Neural progenitor cell (in vitro differentiated cells): ENCODE results near the gene NOTCH3. TPM values are rescaled to one million over a fixed set of nuclear protein-coding genes. Genes with fewer than 3 reads are reported as not detected.

ENCODE experiments used
- DNase-seq: peaks from one replicate; pipeline ENCODE4 v3.0.0-alpha.2; 2016; ENCODE audit warnings: low spot score
- H2AFZ ChIP-seq: fragments of 200-600 bp; sonication (generic); replicated peaks from 2 replicates; pipeline ENCODE4 v1.6.1; 2016; ENCODE audit warnings: antibody characterized with exemption
- H3F3A ChIP-seq: fragments of 200-600 bp; sonication (generic); 2 replicates; pipeline ENCODE4 v1.6.1; 2016; ENCODE audit warnings: antibody characterized with exemption, low read depth
- H3K27ac ChIP-seq: fragments of 200-600 bp; sonication (generic); 2 replicates; pipeline ENCODE4 v1.5.1; 2016; ENCODE audit warnings: mild to moderate bottlenecking
- H3K27me3 ChIP-seq: fragments of 200-600 bp; sonication (generic); 2 replicates; pipeline ENCODE4 v1.6.1; 2016; ENCODE audit warnings: mild to moderate bottlenecking, moderate library complexity
- H3K36me3 ChIP-seq: fragments of 200-600 bp; sonication (generic); 2 replicates; pipeline ENCODE4 v1.5.1; 2016
- H3K4me1 ChIP-seq: fragments of 200-600 bp; sonication (generic); 2 replicates; pipeline ENCODE4 v1.6.1; 2016; ENCODE audit warnings: mixed run types
- H3K4me2 ChIP-seq: fragments of 200-600 bp; sonication (generic); 2 replicates; pipeline ENCODE4 v1.6.1; 2016
- H3K4me3 ChIP-seq: fragments of 200-600 bp; sonication (generic); 2 replicates; pipeline ENCODE4 v1.5.1; 2016
- H3K79me2 ChIP-seq: fragments of 200-600 bp; sonication (generic); 2 replicates; pipeline ENCODE4 v1.6.1; 2016; ENCODE audit warnings: low read depth
- H3K9ac ChIP-seq: fragments of 200-600 bp; sonication (generic); 2 replicates; pipeline ENCODE4 v1.6.1; 2016
- H3K9me3 ChIP-seq: fragments of 200-600 bp; sonication (generic); 2 replicates; pipeline ENCODE4 v1.5.1; 2016; ENCODE audit warnings: low read depth
- H4K20me1 ChIP-seq: fragments of 200-600 bp; sonication (generic); 2 replicates; pipeline ENCODE4 v1.6.1; 2016; ENCODE audit warnings: low read depth
- H3K27ac Mint-ChIP-seq: 3 replicates; pipeline ENCODE4 v1.8.0; 2021; ENCODE audit warnings: mixed read lengths
- H3K27me3 Mint-ChIP-seq: 2 replicates; pipeline ENCODE4 v1.8.0; 2022; ENCODE audit warnings: low read depth, mild to moderate bottlenecking, inconsistent platforms, moderate library complexity, mixed read lengths; ENCODE audit not compliant: insufficient read depth
- H3K36me3 Mint-ChIP-seq: 3 replicates; pipeline ENCODE4 v1.8.0; 2021; ENCODE audit warnings: mixed read lengths
- H3K4me1 Mint-ChIP-seq: 3 replicates; pipeline ENCODE4 v1.8.0; 2021; ENCODE audit warnings: mixed read lengths
- H3K4me3 Mint-ChIP-seq: 3 replicates; pipeline ENCODE4 v1.8.0; 2021; ENCODE audit warnings: mild to moderate bottlenecking, moderate library complexity, mixed read lengths
- H3K9me3 Mint-ChIP-seq: 3 replicates; pipeline ENCODE4 v1.8.0; 2020; ENCODE audit warnings: mixed read lengths
- CTCF ChIP-seq: fragments of 200-600 bp; sonication (generic); IDR thresholded peaks from 2 replicates; pipeline ENCODE4 v1.5.1; 2017; ENCODE audit warnings: antibody characterized with exemption, mild to moderate bottlenecking
- EZH2 ChIP-seq: fragments of 200-600 bp; sonication (generic); IDR thresholded peaks from 2 replicates; pipeline ENCODE4 v1.6.1; 2017; ENCODE audit warnings: antibody characterized with exemption, mild to moderate bottlenecking, moderate library complexity
- EZH2phosphoT487 ChIP-seq: fragments of 200-600 bp; sonication (generic); IDR thresholded peaks from 2 replicates; pipeline ENCODE4 v1.6.1; 2017; ENCODE audit warnings: antibody characterized with exemption
- total RNA-seq: library from RNA; depleted of rRNA; stranded (reverse); fragments of >200 nt; gene quantifications from 2 replicates; pipeline ENCODE4 v1.2.3, GENCODE V29; 2015; ENCODE audit warnings: low replicate concordance

Gene NOTCH3
- total RNA-seq, 1 donor from 2014 or later, result 17.1 TPM

- TF ChIP-seq EZH2 (no peak), CTCF (peak; percentile 14), EZH2phosphoT487 (no peak)
- Histone ChIP-seq H3F3A (peaks cover 20% of the 10 kb centered on the region), H3K4me1 (no peaks in the 10 kb centered on the region), H3K9ac (no peak overlapping the region), H3K79me2 (no peaks in the 10 kb centered on the region), H3K27ac (no peak overlapping the region), H3K4me3 (no peak overlapping the region), H3K27me3 (no peaks in the 10 kb centered on the region), H4K20me1 (no peaks in the 10 kb centered on the region), H3K4me2 (no peak overlapping the region), H3K9me3 (no peaks in the 10 kb centered on the region), H3K36me3 (peaks cover 28% of the 10 kb centered on the region), H2AFZ (no peak overlapping the region)
- Mint-ChIP-seq H3K27me3 (peaks cover 8% of the 10 kb centered on the region), H3K9me3 (peaks cover 3% of the 10 kb centered on the region), H3K27ac (no peak overlapping the region), H3K4me1 (no peaks in the 10 kb centered on the region), H3K36me3 (peaks cover 21% of the 10 kb centered on the region), H3K4me3 (no peak overlapping the region)
- no peak for DNase-seq
These were observed 39.5 kb downstream of the NOTCH3 start for GRCh38 chr19:15161028-15161984.

- Mint-ChIP-seq H3K27me3 (peaks cover 6% of the 10 kb centered on the region), H3K4me3 (no peak overlapping the region), H3K9me3 (peaks cover 5% of the 10 kb centered on the region), H3K4me1 (no peaks in the 10 kb centered on the region), H3K36me3 (peaks cover 9% of the 10 kb centered on the region), H3K27ac (no peak overlapping the region)
- TF ChIP-seq EZH2, result no peak
- TF ChIP-seq EZH2phosphoT487, result no peak
- TF ChIP-seq CTCF, result no peak
- DNase-seq, result no peak
- Histone ChIP-seq H3K4me1 (no peaks in the 10 kb centered on the region), H3K27me3 (no peaks in the 10 kb centered on the region), H3K9me3 (no peaks in the 10 kb centered on the region), H4K20me1 (no peaks in the 10 kb centered on the region), H3F3A (peaks cover 23% of the 10 kb centered on the region), H3K9ac (no peak overlapping the region), H3K4me2 (no peak overlapping the region), H3K36me3 (peaks cover 28% of the 10 kb centered on the region), H3K79me2 (no peaks in the 10 kb centered on the region), H2AFZ (no peak overlapping the region), H3K4me3 (no peak overlapping the region), H3K27ac (no peak overlapping the region)
These were observed 41.5 kb downstream of the NOTCH3 start for GRCh38 chr19:15159251-15159650.

GRCh38 chr19:15156391-15156790 lies 44.4 kb downstream of the NOTCH3 start:
- Histone ChIP-seq H3K9ac (no peak overlapping the region), H3K36me3 (peaks cover 15% of the 10 kb centered on the region), H3K27me3 (no peaks in the 10 kb centered on the region), H3K27ac (no peak overlapping the region), H4K20me1 (no peaks in the 10 kb centered on the region), H3F3A (peaks cover 17% of the 10 kb centered on the region), H3K9me3 (no peaks in the 10 kb centered on the region), H3K4me2 (no peak overlapping the region), H3K79me2 (no peaks in the 10 kb centered on the region), H3K4me3 (no peak overlapping the region), H3K4me1 (no peaks in the 10 kb centered on the region), H2AFZ (no peak overlapping the region)
- H3K4me1 Mint-ChIP-seq, result no peaks in the 10 kb centered on the region
- peaks cover 5% of the 10 kb centered on the region for H3K9me3 Mint-ChIP-seq
- TF ChIP-seq EZH2 (no peak), EZH2phosphoT487 (no peak), CTCF (no peak)
- H3K27me3 Mint-ChIP-seq, result peaks cover 11% of the 10 kb centered on the region
- H3K27ac Mint-ChIP-seq, result no peak overlapping the region
- peaks cover 5% of the 10 kb centered on the region for H3K36me3 Mint-ChIP-seq
- H3K4me3 Mint-ChIP-seq, result no peak overlapping the region
- DNase-seq, result no peak
